HepG2 (cell line): ENCODE results near the gene EFEMP2. TPM values are rescaled to one million over a fixed set of nuclear protein-coding genes. Genes with fewer than 3 reads are reported as not detected.

Experiments
- AKAP8 ChIP-seq: sonication (generic); formaldehyde crosslinking; IDR thresholded peaks from 2 replicates; pipeline ENCODE4 v1.5.1; 2020; ENCODE audit warnings: mild to moderate bottlenecking, missing genetic modification reagents
- ARHGAP35 ChIP-seq: sonication (generic); formaldehyde crosslinking; IDR thresholded peaks from 2 replicates; pipeline ENCODE4 v1.9.0; 2022; ENCODE audit warnings: mild to moderate bottlenecking, inconsistent platforms, moderate library complexity, missing genetic modification reagents, borderline replicate concordance
- ATF7 ChIP-seq, 2 experiments: fragments of 450-650 bp in 1 of 2; sonication (generic) in 1 of 2; formaldehyde crosslinking in 1 of 2; IDR thresholded peaks; 2 replicates each; pipeline versions ENCODE4 v1.4.0 to v1.6.1; 2016 to 2020; ENCODE audit warnings: antibody characterized with exemption in 1 of 2, mild to moderate bottlenecking in 1 of 2, missing genetic modification reagents in 1 of 2
- ELF4 ChIP-seq: sonication (generic); formaldehyde crosslinking; IDR thresholded peaks from 2 replicates; pipeline ENCODE4 v1.5.0; 2020; ENCODE audit warnings: missing genetic modification reagents, mild to moderate bottlenecking, moderate library complexity, borderline replicate concordance
- GABPA ChIP-seq, 2 experiments: IDR thresholded peaks; 2 replicates each; pipeline ENCODE4 v1.6.1; 2011 to 2016; ENCODE audit warnings: low read depth in 2 of 2, low read length in 1 of 2, missing biosample characterization in 1 of 2, missing genetic modification characterization in 1 of 2
- GABPB1 ChIP-seq: IDR thresholded peaks from 2 replicates; pipeline ENCODE4 v1.6.1; 2016; ENCODE audit warnings: mild to moderate bottlenecking, missing genetic modification reagents, moderate library complexity, missing compliant biosample characterization
- GATAD1 ChIP-seq: IDR thresholded peaks from 2 replicates; pipeline ENCODE4 v1.6.1; 2016; ENCODE audit warnings: missing genetic modification reagents, missing compliant biosample characterization
- GTF2F1 ChIP-seq: fragments of 150-350 bp; IDR thresholded peaks from 2 replicates; pipeline ENCODE4 v1.6.1; 2014; ENCODE audit warnings: low read length
- HOXA3 ChIP-seq: sonication (generic); formaldehyde crosslinking; IDR thresholded peaks from 2 replicates; pipeline ENCODE4 v1.5.0; 2020; ENCODE audit warnings: missing genetic modification reagents
- JUNB ChIP-seq: sonication (generic); formaldehyde crosslinking; IDR thresholded peaks from 2 replicates; pipeline ENCODE4 v1.8.0; 2022; ENCODE audit warnings: missing genetic modification reagents, mild to moderate bottlenecking, borderline replicate concordance
- MEIS2 ChIP-seq: sonication (generic); formaldehyde crosslinking; IDR thresholded peaks from 2 replicates; pipeline ENCODE4 v1.9.0; 2021; ENCODE audit warnings: mild to moderate bottlenecking, missing genetic modification reagents
- MXD4 ChIP-seq: IDR thresholded peaks from 2 replicates; pipeline ENCODE4 v1.6.1; 2016; ENCODE audit warnings: mild to moderate bottlenecking, missing biosample characterization, missing genetic modification reagents
- NCOA5 ChIP-seq: sonication (generic); formaldehyde crosslinking; IDR thresholded peaks from 2 replicates; pipeline ENCODE4 v1.4.0; 2020; ENCODE audit warnings: missing genetic modification reagents
- NFATC3 ChIP-seq: sonication (generic); formaldehyde crosslinking; IDR thresholded peaks from 2 replicates; pipeline ENCODE4 v1.5.1; 2020; ENCODE audit warnings: mild to moderate bottlenecking, missing genetic modification reagents
- NFKB2 ChIP-seq: sonication (generic); formaldehyde crosslinking; IDR thresholded peaks from 2 replicates; pipeline ENCODE4 v1.4.0; 2020; ENCODE audit warnings: missing genetic modification reagents, borderline replicate concordance
- REL ChIP-seq: sonication (generic); formaldehyde crosslinking; conservative IDR thresholded peaks from 2 replicates; pipeline ENCODE4 v1.8.0; 2022; ENCODE audit warnings: mild to moderate bottlenecking, missing genetic modification reagents, moderate library complexity
- SP1 ChIP-seq, 2 experiments: fragments of 450-650 bp in 1 of 2; sonication (generic) in 1 of 2; formaldehyde crosslinking in 1 of 2; IDR thresholded peaks; 2 replicates each; pipeline versions ENCODE4 v1.4.0 to v1.6.1; 2016 to 2020; ENCODE audit warnings: missing genetic modification reagents in 1 of 2
- TCF7 ChIP-seq: sonication (generic); IDR thresholded peaks from 2 replicates; pipeline ENCODE4 v1.6.1; 2016; ENCODE audit warnings: antibody characterized with exemption, low read depth
- TOPORS ChIP-seq: sonication (generic); formaldehyde crosslinking; IDR thresholded peaks from 2 replicates; pipeline ENCODE4 v1.8.0; 2023; ENCODE audit warnings: mild to moderate bottlenecking, missing genetic modification reagents
- ZMYM3 ChIP-seq: sonication (generic); formaldehyde crosslinking; IDR thresholded peaks from 2 replicates; pipeline ENCODE4 v1.5.1; 2020; ENCODE audit warnings: mild to moderate bottlenecking, missing genetic modification reagents
- ZNF235 ChIP-seq: sonication (generic); formaldehyde crosslinking; IDR thresholded peaks from 2 replicates; pipeline ENCODE4 v1.8.1; 2023; ENCODE audit warnings: mild to moderate bottlenecking, missing genetic modification reagents, borderline replicate concordance
- ZNF558 ChIP-seq: sonication (generic); formaldehyde crosslinking; IDR thresholded peaks from 2 replicates; pipeline ENCODE4 v1.9.0; 2022; ENCODE audit warnings: mild to moderate bottlenecking, missing genetic modification reagents, borderline replicate concordance
- ZNF619 ChIP-seq: sonication (generic); formaldehyde crosslinking; IDR thresholded peaks from 2 replicates; pipeline ENCODE4 v1.4.0; 2020; ENCODE audit warnings: mild to moderate bottlenecking, missing genetic modification reagents
- ZNF629 ChIP-seq: sonication (generic); formaldehyde crosslinking; conservative IDR thresholded peaks from 2 replicates; pipeline ENCODE4 v1.5.0; 2020; ENCODE audit warnings: missing genetic modification reagents
- ZNF672 ChIP-seq: sonication (generic); formaldehyde crosslinking; IDR thresholded peaks from 2 replicates; pipeline ENCODE4 v1.8.1; 2022; ENCODE audit warnings: missing genetic modification reagents
- ZNF747 ChIP-seq: sonication (generic); formaldehyde crosslinking; IDR thresholded peaks from 2 replicates; pipeline ENCODE4 v1.8.1; 2023; ENCODE audit warnings: missing genetic modification reagents, mild to moderate bottlenecking, borderline replicate concordance
- ZNF782 ChIP-seq: sonication (generic); formaldehyde crosslinking; IDR thresholded peaks from 2 replicates; pipeline ENCODE4 v1.4.0; 2020; ENCODE audit warnings: missing genetic modification reagents, mild to moderate bottlenecking, borderline replicate concordance
- ZNF839 ChIP-seq: sonication (generic); formaldehyde crosslinking; IDR thresholded peaks from 2 replicates; pipeline ENCODE4 v1.4.0; 2020; ENCODE audit warnings: missing genetic modification reagents, mild to moderate bottlenecking, borderline replicate concordance
- polyA plus RNA-seq, 8 experiments: library from polyadenylated mRNA; depleted of rRNA in 3 of 8; stranded (reverse) in 7 of 8; unstranded in 1 of 8; fragments of >200 nt; fragmentation: Illumina TruSeq in 4 of 8; extraction: Trizol in 4 of 8; gene quantifications; 2 replicates each; pipeline versions ENCODE4 v1.2.1 to v1.2.3, GENCODE V29; 2011 to 2016; ENCODE audit warnings: low read depth in 4 of 8, missing spikeins in 1 of 8, mixed read lengths in 1 of 8; ENCODE audit not compliant: insufficient read depth in 1 of 8
- total RNA-seq, 5 experiments: library from RNA; depleted of rRNA; stranded (reverse); fragments of >200 nt; fragmentation: Illumina TruSeq; extraction: Trizol; gene quantifications; 2 replicates each; pipeline ENCODE4 v1.2.3, GENCODE V29; 2016; ENCODE audit warnings: low read depth in 1 of 5
- TF ChIP-seq, protein P1 (sequence below): sonication (generic); formaldehyde crosslinking; IDR thresholded peaks from 2 replicates; pipeline ENCODE4 v1.8.1; 2023; ENCODE audit warnings: mild to moderate bottlenecking, missing genetic modification reagents, borderline replicate concordance
- TF ChIP-seq, protein P2 (sequence below): sonication (generic); formaldehyde crosslinking; IDR thresholded peaks from 2 replicates; pipeline ENCODE4 v1.5.0; 2020; ENCODE audit warnings: missing genetic modification reagents

Gene EFEMP2
- total and polyA plus RNA-seq, 2 of the 13 experiments (the other 11 are each of a cell fraction or from before 2014, with no cell fraction given): 7.4 to 29.7 TPM

DNA sequence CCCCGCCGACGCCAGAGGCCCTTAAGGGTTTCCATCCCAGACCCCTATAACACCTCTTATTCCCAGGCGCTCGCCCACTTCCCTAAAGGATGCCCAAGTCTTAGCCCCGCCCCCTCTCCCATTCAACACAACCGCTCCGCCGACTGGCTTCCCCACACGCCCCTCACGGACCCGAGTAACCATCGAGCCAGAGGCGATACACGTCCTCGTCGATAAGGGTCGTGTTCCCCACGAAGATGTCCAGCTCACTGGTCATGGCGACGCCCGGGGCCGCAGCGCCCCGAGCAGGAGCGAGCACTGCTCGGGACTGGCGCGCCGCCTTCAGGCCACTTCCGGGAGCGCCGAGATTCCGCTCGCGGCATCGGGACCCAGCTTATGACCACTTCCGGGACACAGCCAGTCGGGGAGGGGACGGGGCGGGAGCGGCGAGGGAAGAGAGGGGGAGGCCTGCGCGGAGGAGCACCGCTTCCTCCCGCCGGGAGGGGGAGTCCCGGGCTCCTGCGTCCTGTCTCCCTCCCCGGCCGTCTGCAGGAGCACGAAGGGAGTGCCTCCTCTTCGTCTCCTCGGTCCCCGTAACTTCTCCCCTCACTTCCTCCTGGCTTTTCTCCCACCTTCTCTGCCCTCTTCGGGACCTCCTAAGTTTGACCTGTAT is 15.7 kb upstream of the EFEMP2 start, which contains the start of gene FIBP (continued):
- TF ChIP-seq ZNF235 (no peak), NFKB2 (CRISPR knock-in tag) (peak; percentile 59; the same call in 1 of the 2 replicates), ZNF619 (CRISPR knock-in tag) (0 out of 2 replicates have a peak, but pooled peaks have one; percentile 23), MXD4 (no peak; the same call in 1 of the 2 replicates), GTF2F1 (no peak), ATF7 (IDR thresholded peaks at IDR 0.05) (no peak), ATF7 (CRISPR knock-in tag; IDR thresholded peaks at IDR 0.05) (no peak), ARHGAP35 (CRISPR knock-in tag) (no peak; the same call in 1 of the 2 replicates), ZNF839 (CRISPR knock-in tag) (no peak; the same call in 1 of the 2 replicates), MEIS2 (CRISPR knock-in tag) (no peak), ZNF558 (CRISPR knock-in tag) (no peak), JUNB (CRISPR knock-in tag) (no peak), HOXA3 (CRISPR knock-in tag) (peak; percentile 80), ELF4 (CRISPR knock-in tag) (0 out of 2 replicates have a peak, but pooled peaks have one; percentile 36), ZMYM3 (0 out of 2 replicates have a peak, but pooled peaks have one; percentile 30), NFATC3 (CRISPR knock-in tag) (no peak), AKAP8 (CRISPR knock-in tag) (no peak), GABPB1 (CRISPR knock-in tag) (peak; percentile 97), SP1 (IDR thresholded peaks at IDR 0.05) (no peak), SP1 (CRISPR knock-in tag; IDR thresholded peaks at IDR 0.05) (peak; percentile 35; the same call in 1 of the 2 replicates), ZNF782 (CRISPR knock-in tag) (no peak), ZNF747 (CRISPR knock-in tag) (0 out of 2 replicates have a peak, but pooled peaks have one; percentile 36), NCOA5 (CRISPR knock-in tag) (no peak), TCF7 (no peak), GATAD1 (CRISPR knock-in tag) (peak; percentile 91), ZNF629 (no peak), GABPA (IDR thresholded peaks at IDR 0.05; ENCODE audit: low read depth, low read length) (no peak), GABPA (CRISPR knock-in tag; IDR thresholded peaks at IDR 0.05; ENCODE audit: low read depth) (peak; percentile 93), REL (no peak), TOPORS (peak; percentile 37; the same call in 1 of the 2 replicates), ZNF672 (CRISPR knock-in tag) (no peak)
- TF ChIP-seq, protein P1, sequence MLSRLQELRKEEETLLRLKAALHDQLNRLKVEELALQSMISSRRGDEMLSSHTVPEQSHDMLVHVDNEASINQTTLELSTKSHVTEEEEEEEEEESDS (CRISPR knock-in tag): 0 out of 2 replicates have a peak, but pooled peaks have one; percentile 14
- TF ChIP-seq, protein P2, sequence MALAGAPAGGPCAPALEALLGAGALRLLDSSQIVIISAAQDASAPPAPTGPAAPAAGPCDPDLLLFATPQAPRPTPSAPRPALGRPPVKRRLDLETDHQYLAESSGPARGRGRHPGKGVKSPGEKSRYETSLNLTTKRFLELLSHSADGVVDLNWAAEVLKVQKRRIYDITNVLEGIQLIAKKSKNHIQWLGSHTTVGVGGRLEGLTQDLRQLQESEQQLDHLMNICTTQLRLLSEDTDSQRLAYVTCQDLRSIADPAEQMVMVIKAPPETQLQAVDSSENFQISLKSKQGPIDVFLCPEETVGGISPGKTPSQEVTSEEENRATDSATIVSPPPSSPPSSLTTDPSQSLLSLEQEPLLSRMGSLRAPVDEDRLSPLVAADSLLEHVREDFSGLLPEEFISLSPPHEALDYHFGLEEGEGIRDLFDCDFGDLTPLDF (CRISPR knock-in tag): no peak
